ENCODE measurements around the gene UBE2C. TPM values are rescaled to one million over a fixed set of nuclear protein-coding genes. Genes with fewer than 3 reads are reported as not detected.
A peak's percentile ranks its signal among the peaks of the same experiment; 100 is the strongest.
"Not testable (repeated sequence)": the region's sequence is repeated elsewhere in the genome, so short reads cannot be mapped to it uniquely, and the experiment has no call there.

The UBE2C gene
- total RNA-seq (ENCODE audit: unreplicated experiment) = 22.9 TPM
- long read RNA-seq, transcript UBE2C-204 (6 exons, 850 nt) = major isoform, 27 of 30 reads
- long read RNA-seq, partial matches to known transcripts = 0 of 30 reads
- long read RNA-seq, other reads (novel, unspliced or antisense) = 1 of 30 reads

DNA sequence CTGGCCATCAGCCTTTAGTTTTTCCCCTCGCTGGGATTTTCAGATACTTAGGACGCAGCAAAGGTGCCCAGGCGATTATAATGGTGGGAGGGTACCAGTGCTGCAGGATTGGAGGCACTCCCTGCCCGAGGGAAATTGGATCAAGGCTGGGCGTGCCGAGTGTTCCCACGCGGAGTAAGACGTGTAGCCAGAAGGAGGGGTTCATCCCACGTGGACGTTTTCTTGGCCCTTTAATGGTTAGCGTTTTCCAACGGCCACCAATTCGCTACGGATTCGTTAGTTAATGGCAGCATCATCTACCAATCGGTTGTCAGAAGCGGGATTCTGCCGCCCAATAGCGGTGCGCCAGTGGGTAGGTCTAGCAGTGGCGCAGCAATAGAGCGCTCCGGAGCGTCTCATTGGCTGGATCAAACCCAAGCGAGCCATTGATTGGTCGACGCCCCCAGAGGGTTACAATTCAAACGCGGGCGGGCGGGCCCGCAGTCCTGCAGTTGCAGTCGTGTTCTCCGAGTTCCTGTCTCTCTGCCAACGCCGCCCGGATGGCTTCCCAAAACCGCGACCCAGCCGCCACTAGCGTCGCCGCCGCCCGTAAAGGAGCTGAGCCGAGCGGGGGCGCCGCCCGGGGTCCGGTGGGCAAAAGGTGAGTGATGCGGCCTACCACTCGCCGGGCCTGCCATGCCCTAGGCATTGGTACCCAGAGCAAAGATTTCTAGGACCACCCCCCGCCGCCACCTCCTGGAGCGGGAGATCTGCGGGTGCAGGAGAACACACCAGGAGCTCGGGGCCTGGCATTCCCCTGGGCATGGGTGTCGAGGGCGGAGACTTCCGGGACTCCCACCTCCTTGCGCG is at the start of gene UBE2C:
Gene UBE2C (plus strand): TSS at position 488 of the 849 bp plus-strand sequence. CDS start 52 bp downstream, at position 540.
- Mint-ChIP-seq H3K36me3 (ENCODE audit: low read depth, unreplicated experiment) (peaks cover 22% of the 10 kb centered on the region), H3K4me3 (ENCODE audit: unreplicated experiment) (peak within 1 kb of the TSS; percentile 92), H3K4me1 (ENCODE audit: unreplicated experiment) (peaks cover 19% of the 10 kb centered on the region), H3K27ac (ENCODE audit: unreplicated experiment) (peak within 1 kb of the TSS; percentile 31), H3K9me3 (ENCODE audit: unreplicated experiment) (no peaks in the 10 kb centered on the region), H3K27me3 (ENCODE audit: unreplicated experiment) (peaks cover 13% of the 10 kb centered on the region)
- TF ChIP-seq, protein P1, sequence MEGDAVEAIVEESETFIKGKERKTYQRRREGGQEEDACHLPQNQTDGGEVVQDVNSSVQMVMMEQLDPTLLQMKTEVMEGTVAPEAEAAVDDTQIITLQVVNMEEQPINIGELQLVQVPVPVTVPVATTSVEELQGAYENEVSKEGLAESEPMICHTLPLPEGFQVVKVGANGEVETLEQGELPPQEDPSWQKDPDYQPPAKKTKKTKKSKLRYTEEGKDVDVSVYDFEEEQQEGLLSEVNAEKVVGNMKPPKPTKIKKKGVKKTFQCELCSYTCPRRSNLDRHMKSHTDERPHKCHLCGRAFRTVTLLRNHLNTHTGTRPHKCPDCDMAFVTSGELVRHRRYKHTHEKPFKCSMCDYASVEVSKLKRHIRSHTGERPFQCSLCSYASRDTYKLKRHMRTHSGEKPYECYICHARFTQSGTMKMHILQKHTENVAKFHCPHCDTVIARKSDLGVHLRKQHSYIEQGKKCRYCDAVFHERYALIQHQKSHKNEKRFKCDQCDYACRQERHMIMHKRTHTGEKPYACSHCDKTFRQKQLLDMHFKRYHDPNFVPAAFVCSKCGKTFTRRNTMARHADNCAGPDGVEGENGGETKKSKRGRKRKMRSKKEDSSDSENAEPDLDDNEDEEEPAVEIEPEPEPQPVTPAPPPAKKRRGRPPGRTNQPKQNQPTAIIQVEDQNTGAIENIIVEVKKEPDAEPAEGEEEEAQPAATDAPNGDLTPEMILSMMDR (IDR thresholded peaks at IDR 0.05; ENCODE audit: unreplicated experiment) = no peak
- peak; percentile 95 for DNase-seq (ENCODE audit: low spot score)

DNA sequence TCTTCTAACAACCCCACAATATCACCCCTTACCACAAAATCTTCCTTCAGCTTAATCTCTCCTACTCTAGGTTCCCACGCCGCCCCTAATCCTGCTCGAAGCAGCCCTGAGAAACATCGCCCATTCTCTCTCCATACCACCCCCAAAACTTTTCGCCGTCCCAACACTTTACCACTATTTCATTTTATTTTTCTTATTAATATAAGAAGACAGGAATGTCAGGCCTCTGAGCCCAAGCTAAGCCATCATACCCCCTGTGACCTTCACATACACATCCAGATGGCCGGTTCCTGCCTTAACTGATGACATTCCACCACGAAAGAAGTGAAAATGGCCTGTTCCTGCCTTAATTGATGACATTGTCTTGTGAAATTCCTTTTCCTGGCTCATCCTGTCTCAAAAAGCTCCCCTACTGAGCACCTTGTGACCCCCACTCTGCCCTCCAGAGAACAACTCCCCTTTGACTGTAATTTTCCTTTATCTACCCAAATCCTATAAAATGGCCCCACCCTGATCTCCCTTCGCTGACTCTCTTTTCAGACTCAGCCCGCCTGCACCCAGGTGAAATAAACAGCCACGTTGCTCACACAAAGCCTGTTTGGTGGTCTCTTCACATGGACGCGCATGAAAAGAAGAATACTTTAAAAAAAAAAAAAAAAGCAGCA is 47.7 kb upstream of the UBE2C start:
- not testable (repeated sequence) for H3K4me1 Mint-ChIP-seq (ENCODE audit: unreplicated experiment); DNase-seq (ENCODE audit: low spot score); H3K27me3 Mint-ChIP-seq (ENCODE audit: unreplicated experiment)

DNA sequence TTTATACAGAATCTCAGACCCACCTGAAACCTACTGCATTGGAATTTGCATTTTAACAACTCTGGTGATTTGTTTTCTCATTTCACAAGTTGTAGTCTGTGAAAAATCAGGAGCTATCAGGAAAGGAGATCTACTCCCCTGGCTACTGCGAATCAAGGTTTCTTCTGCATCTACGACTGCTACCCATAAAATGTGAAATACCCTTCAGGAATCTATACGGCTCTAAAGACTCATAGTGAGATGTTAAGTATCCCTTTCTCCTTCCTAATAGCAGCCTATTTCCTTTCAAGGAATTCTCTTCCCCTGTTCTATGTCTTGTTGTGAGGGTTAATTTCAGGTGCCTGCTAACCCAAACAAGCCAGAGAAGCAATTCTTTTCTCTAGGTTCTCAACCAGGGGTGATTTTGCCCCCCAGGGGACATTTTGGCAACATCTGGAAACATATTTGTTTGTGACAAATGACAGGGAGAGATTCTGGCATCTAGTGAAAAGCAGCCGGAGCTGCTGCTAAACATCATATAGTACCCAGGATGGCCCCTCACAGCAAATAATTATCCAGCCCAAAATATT is 47.1 kb upstream of the UBE2C start:
- TF ChIP-seq, protein P1 (IDR thresholded peaks at IDR 0.05; ENCODE audit: unreplicated experiment) = no peak
- peaks cover 6% of the 10 kb centered on the region for H3K4me1 Mint-ChIP-seq (ENCODE audit: unreplicated experiment)
- no peak for DNase-seq (ENCODE audit: low spot score)
- peaks cover 6% of the 10 kb centered on the region for H3K9me3 Mint-ChIP-seq (ENCODE audit: unreplicated experiment)
- H3K27ac Mint-ChIP-seq (ENCODE audit: unreplicated experiment) = no peak overlapping the region
- no peaks in the 10 kb centered on the region for H3K27me3 Mint-ChIP-seq (ENCODE audit: unreplicated experiment)
- no peak overlapping the region for H3K4me3 Mint-ChIP-seq (ENCODE audit: unreplicated experiment)
- H3K36me3 Mint-ChIP-seq (ENCODE audit: low read depth, unreplicated experiment) = no peaks in the 10 kb centered on the region

More for the DNA sequence above, 47.7 kb upstream of the UBE2C start:
- H3K27ac Mint-ChIP-seq (ENCODE audit: unreplicated experiment); H3K4me3 Mint-ChIP-seq (ENCODE audit: unreplicated experiment); H3K36me3 Mint-ChIP-seq (ENCODE audit: low read depth, unreplicated experiment); H3K9me3 Mint-ChIP-seq (ENCODE audit: unreplicated experiment): not testable (repeated sequence)

DNA sequence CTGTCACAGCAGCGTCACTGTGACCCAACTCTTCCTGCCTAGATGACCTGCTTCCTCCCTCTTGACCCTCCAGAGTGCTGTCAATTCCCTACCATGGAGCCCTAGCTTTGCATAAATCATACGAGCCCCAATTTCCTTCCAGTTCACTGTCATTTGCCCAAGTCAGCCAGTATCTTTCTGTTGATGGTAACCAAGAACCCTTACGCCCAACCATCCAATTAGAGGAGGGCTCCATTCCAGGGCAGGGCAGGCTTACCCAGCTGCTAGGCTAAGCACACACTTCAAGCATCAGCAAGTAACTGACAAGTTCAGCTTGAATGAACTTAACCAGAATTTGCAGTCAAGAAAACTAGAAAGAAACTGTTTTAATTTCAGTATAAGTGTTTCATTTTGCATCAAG is 46.5 kb upstream of the UBE2C start:
- no peaks in the 10 kb centered on the region for H3K27me3 Mint-ChIP-seq (ENCODE audit: unreplicated experiment)
- DNase-seq (ENCODE audit: low spot score) = no peak
- no peak overlapping the region for H3K27ac Mint-ChIP-seq (ENCODE audit: unreplicated experiment)
- H3K4me3 Mint-ChIP-seq (ENCODE audit: unreplicated experiment) = no peak overlapping the region
- H3K4me1 Mint-ChIP-seq (ENCODE audit: unreplicated experiment) = peaks cover 6% of the 10 kb centered on the region
- TF ChIP-seq, protein P1 (IDR thresholded peaks at IDR 0.05; ENCODE audit: unreplicated experiment) = no peak
- H3K9me3 Mint-ChIP-seq (ENCODE audit: unreplicated experiment) = peaks cover under 1% of the 10 kb centered on the region
- H3K36me3 Mint-ChIP-seq (ENCODE audit: low read depth, unreplicated experiment) = no peaks in the 10 kb centered on the region

DNA sequence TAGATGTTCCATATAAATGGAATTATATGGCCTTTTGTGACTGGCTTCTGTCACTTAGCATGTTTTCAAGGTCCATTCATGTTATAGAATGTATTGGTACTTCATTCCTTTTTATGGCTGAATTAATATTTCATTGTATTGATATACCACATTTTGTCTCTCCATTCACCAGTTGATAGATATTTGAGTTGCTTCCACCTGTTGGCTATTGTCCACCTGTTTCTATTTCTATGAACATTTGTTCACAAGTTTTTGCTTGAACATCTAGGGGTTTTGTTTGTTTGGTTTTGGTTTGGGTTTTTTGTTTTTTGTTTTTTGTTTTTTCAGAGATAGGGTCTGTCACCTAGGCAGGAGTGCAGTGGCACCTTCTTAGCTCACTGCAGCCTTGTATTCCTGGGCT is 44.0 kb upstream of the UBE2C start:
- H3K27ac Mint-ChIP-seq (ENCODE audit: unreplicated experiment) = no peak overlapping the region
- no peak overlapping the region for H3K4me3 Mint-ChIP-seq (ENCODE audit: unreplicated experiment)
- H3K36me3 Mint-ChIP-seq (ENCODE audit: low read depth, unreplicated experiment) = no peaks in the 10 kb centered on the region
- peaks cover 6% of the 10 kb centered on the region for H3K4me1 Mint-ChIP-seq (ENCODE audit: unreplicated experiment)
- TF ChIP-seq, protein P1 (IDR thresholded peaks at IDR 0.05; ENCODE audit: unreplicated experiment) = no peak
- no peak for DNase-seq (ENCODE audit: low spot score)
- H3K27me3 Mint-ChIP-seq (ENCODE audit: unreplicated experiment) = no peaks in the 10 kb centered on the region
- H3K9me3 Mint-ChIP-seq (ENCODE audit: unreplicated experiment) = no peaks in the 10 kb centered on the region

Measured in endothelial cell (in vitro differentiated cells).